ENCODE results near the gene KRT84. TPM values are rescaled to one million over a fixed set of nuclear protein-coding genes. Genes with fewer than 3 reads are reported as not detected.

Gene KRT84
- total RNA-seq, 2 experiments from 2014 or later, result not detected

- Histone ChIP-seq H3K36me3 (ENCODE audit: insufficient read depth, low read length) (no peaks in the 10 kb centered on the region), H4K20me1 (ENCODE audit: insufficient read depth, low read length) (no peaks in the 10 kb centered on the region), H3K4me3 (ENCODE audit: low read depth, low read length, poor library complexity, severe bottlenecking) (no peak overlapping the region), H3K9me2 (ENCODE audit: insufficient read depth, low read length) (no peaks in the 10 kb centered on the region), H2AFZ (ENCODE audit: low read length) (no peak overlapping the region), H3K79me2 (ENCODE audit: insufficient read depth, low read depth, low read length) (no peaks in the 10 kb centered on the region), H3K4me1 (ENCODE audit: insufficient read depth, low read length, poor library complexity, severe bottlenecking) (no peaks in the 10 kb centered on the region), H3K27ac (ENCODE audit: low read depth, low read length, poor library complexity, severe bottlenecking) (no peak overlapping the region), H3K4me2 (ENCODE audit: low read length) (no peak overlapping the region), H3K9me3 (ENCODE audit: low read length) (no peaks in the 10 kb centered on the region)
- intact Hi-C loops (cut with micrococcal nuclease; ENCODE audit: unreplicated experiment), result no loop called here
- ChIA-PET CTCF (ENCODE audit: unreplicated experiment) (no interaction called here), POLR2A (no interaction called here)
- no peak for TF ChIP-seq EZH2phosphoT487 (IDR thresholded peaks at IDR 0.05; ENCODE audit: borderline replicate concordance, low read depth, low read length)
- TF ChIP-seq CTCF (conservative IDR thresholded peaks at IDR 0.05; ENCODE audit: low read length), result no peak
- no TSS peak for BruUV-seq (replicated peaks)
- no peak for DNase-seq (ENCODE audit: low spot score)
Observed at GRCh38 chr12:52423661-52424500, 38.4 kb upstream of the KRT84 start.

- no peaks in the 10 kb centered on the region for H3K4me1 ChIP-seq (ENCODE audit: insufficient read depth, low read length, poor library complexity, severe bottlenecking)
- H3K4me2 ChIP-seq (ENCODE audit: low read length), result no peak overlapping the region
- ChIA-PET CTCF (ENCODE audit: unreplicated experiment) (interaction anchor here (0.5 kb wide), 1 partner anchor 1522 kb away, joined by 3 read pairs; no protein-coding TSS in a partner anchor), POLR2A (no interaction called here)
- no peaks in the 10 kb centered on the region for H3K9me2 ChIP-seq (ENCODE audit: insufficient read depth, low read length)
- H2AFZ ChIP-seq (ENCODE audit: low read length), result no peak overlapping the region
- H3K36me3 ChIP-seq (ENCODE audit: insufficient read depth, low read length), result no peaks in the 10 kb centered on the region
- H4K20me1 ChIP-seq (ENCODE audit: insufficient read depth, low read length), result no peaks in the 10 kb centered on the region
- H3K79me2 ChIP-seq (ENCODE audit: insufficient read depth, low read depth, low read length), result no peaks in the 10 kb centered on the region
- TF ChIP-seq CTCF (conservative IDR thresholded peaks at IDR 0.05; ENCODE audit: low read length), result no peak
- TF ChIP-seq EZH2phosphoT487 (IDR thresholded peaks at IDR 0.05; ENCODE audit: borderline replicate concordance, low read depth, low read length), result no peak
- intact Hi-C loops (cut with micrococcal nuclease; ENCODE audit: unreplicated experiment), result no loop called here
- H3K9me3 ChIP-seq (ENCODE audit: low read length), result no peaks in the 10 kb centered on the region
- no peak overlapping the region for H3K4me3 ChIP-seq (ENCODE audit: low read depth, low read length, poor library complexity, severe bottlenecking)
- no TSS peak for BruUV-seq (replicated peaks)
- no peak for DNase-seq (ENCODE audit: low spot score)
- H3K27ac ChIP-seq (ENCODE audit: low read depth, low read length, poor library complexity, severe bottlenecking), result no peak overlapping the region
Observed at GRCh38 chr12:52423035-52423434, 37.6 kb upstream of the KRT84 start.

GRCh38 chr12:52419656-52420055 lies 34.2 kb upstream of the KRT84 start:
- H3K27ac ChIP-seq (ENCODE audit: low read depth, low read length, poor library complexity, severe bottlenecking), result no peak overlapping the region
- H3K9me2 ChIP-seq (ENCODE audit: insufficient read depth, low read length), result no peaks in the 10 kb centered on the region
- no peaks in the 10 kb centered on the region for H3K9me3 ChIP-seq (ENCODE audit: low read length)
- no peak overlapping the region for H3K4me3 ChIP-seq (ENCODE audit: low read depth, low read length, poor library complexity, severe bottlenecking)
- H2AFZ ChIP-seq (ENCODE audit: low read length), result no peak overlapping the region
- no peak overlapping the region for H3K4me2 ChIP-seq (ENCODE audit: low read length)
- no peaks in the 10 kb centered on the region for H3K4me1 ChIP-seq (ENCODE audit: insufficient read depth, low read length, poor library complexity, severe bottlenecking)
- H3K36me3 ChIP-seq (ENCODE audit: insufficient read depth, low read length), result no peaks in the 10 kb centered on the region
- intact Hi-C loops (cut with micrococcal nuclease; ENCODE audit: unreplicated experiment), result no loop called here
- H3K79me2 ChIP-seq (ENCODE audit: insufficient read depth, low read depth, low read length), result no peaks in the 10 kb centered on the region
- DNase-seq (ENCODE audit: low spot score), result no peak
- H4K20me1 ChIP-seq (ENCODE audit: insufficient read depth, low read length), result no peaks in the 10 kb centered on the region
- no peak for TF ChIP-seq CTCF (conservative IDR thresholded peaks at IDR 0.05; ENCODE audit: low read length)
- no peak for TF ChIP-seq EZH2phosphoT487 (IDR thresholded peaks at IDR 0.05; ENCODE audit: borderline replicate concordance, low read depth, low read length)
- ChIA-PET POLR2A (no interaction called here), CTCF (ENCODE audit: unreplicated experiment) (no interaction called here)
- BruUV-seq (replicated peaks), result no TSS peak
